ENCODE measurements around the gene NDOR1.

DNA sequence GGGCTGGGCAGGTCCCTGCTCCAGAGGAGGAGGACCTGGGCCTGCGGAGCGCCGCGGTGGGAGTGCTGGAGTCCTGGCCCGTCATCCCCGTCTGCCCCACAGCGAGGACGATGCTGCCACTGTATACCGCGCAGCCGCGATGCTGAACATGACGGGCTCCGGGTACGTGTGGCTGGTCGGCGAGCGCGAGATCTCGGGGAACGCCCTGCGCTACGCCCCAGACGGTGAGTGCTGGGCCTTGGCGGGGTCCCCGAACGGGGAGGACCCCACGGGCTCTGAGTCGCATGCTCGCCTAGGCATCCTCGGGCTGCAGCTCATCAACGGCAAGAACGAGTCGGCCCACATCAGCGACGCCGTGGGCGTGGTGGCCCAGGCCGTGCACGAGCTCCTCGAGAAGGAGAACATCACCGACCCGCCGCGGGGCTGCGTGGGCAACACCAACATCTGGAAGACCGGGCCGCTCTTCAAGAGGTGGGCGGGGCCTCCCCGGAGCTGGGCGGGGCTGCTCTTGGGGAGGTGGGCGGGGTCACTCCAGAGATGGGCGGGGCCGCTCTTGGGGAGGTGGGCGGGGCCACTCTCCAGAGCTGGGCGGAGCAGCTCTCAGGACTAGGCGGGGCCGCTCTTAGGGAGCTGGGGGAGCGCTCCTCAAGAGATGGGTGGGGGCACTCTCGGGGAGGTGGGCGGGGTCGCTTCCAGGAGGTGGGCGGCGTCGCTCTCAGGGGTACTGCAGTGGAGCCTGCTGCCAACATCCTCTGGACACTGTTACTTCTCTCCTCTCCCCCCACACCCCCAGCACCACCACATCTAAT, 48.7 kb upstream of the NDOR1 start:
- TF ChIP-seq CTCF (IDR thresholded peaks at IDR 0.05) (no peak), POLR2A (IDR thresholded peaks at IDR 0.05) (no peak)
